B cell (primary cell): ENCODE results near the gene VSTM5.

Experiments
- EZH2 ChIP-seq: IDR thresholded peaks from 2 replicates; pipeline ENCODE4 v1.6.1; 2012; ENCODE audit warnings: borderline replicate concordance, low read depth, mild to moderate bottlenecking, moderate library complexity, low read length; ENCODE audit not compliant: insufficient read depth, poor library complexity, severe bottlenecking
- TF ChIP-seq, protein P1 (sequence below): fragments of 200-600 bp; IDR thresholded peaks from one replicate; pipeline ENCODE4 v1.8.0; 2022; ENCODE audit warnings: antibody characterized with exemption, mild to moderate bottlenecking

DNA sequence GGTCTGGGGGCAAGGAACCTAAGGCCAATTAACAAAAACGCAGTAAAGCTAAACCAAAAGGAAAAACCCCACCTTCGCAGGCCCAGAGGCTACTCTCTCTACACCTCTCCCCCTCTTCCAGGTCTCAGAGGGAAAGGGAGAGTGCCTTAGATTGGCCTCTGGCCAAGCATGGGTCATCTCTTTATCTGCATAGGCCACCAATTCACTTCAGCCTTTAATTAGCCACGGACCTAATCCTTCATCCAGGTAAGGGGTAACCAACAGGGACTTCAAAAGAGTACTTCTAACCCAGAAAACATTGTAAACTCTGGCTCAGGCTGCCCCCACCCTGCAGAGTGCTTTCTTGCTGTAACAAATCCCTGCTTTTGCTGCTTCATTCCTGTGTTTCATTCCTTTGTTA is 9.4 kb downstream of the VSTM5 start:
- no peak for TF ChIP-seq EZH2
- TF ChIP-seq, protein P1, sequence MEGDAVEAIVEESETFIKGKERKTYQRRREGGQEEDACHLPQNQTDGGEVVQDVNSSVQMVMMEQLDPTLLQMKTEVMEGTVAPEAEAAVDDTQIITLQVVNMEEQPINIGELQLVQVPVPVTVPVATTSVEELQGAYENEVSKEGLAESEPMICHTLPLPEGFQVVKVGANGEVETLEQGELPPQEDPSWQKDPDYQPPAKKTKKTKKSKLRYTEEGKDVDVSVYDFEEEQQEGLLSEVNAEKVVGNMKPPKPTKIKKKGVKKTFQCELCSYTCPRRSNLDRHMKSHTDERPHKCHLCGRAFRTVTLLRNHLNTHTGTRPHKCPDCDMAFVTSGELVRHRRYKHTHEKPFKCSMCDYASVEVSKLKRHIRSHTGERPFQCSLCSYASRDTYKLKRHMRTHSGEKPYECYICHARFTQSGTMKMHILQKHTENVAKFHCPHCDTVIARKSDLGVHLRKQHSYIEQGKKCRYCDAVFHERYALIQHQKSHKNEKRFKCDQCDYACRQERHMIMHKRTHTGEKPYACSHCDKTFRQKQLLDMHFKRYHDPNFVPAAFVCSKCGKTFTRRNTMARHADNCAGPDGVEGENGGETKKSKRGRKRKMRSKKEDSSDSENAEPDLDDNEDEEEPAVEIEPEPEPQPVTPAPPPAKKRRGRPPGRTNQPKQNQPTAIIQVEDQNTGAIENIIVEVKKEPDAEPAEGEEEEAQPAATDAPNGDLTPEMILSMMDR = no peak
